Measurements from ENCODE around the gene DPEP2.
"Not testable (repeated sequence)": the region's sequence is repeated elsewhere in the genome, so short reads cannot be mapped to it uniquely, and the experiment has no call there.

DPEP2 gene

GRCh38 chr16:67975321-67976105, 23.8 kb downstream of the DPEP2 start:
- no peak for DNase-seq

- not testable (repeated sequence) for DNase-seq
Measured at GRCh38 chr16:67972285-67972684, 27.0 kb downstream of the DPEP2 start.

GRCh38 chr16:67971111-67971510, 28.2 kb downstream of the DPEP2 start:
- no peak for DNase-seq

- DNase-seq: no peak
Measured at GRCh38 chr16:67969254-67970039, 29.8 kb downstream of the DPEP2 start.

GRCh38 chr16:67968400-67969253, 30.7 kb downstream of the DPEP2 start, which contains the start of gene SLC12A4:
Gene SLC12A4, minus strand, starts transcription at chr16:67968637. Its CDS starts 84 bp downstream, at chr16:67968553.
- peak; percentile 90 for DNase-seq

- DNase-seq: peak; percentile 53
Measured at GRCh38 chr16:67967958-67968399, 31.3 kb downstream of the DPEP2 start.

- DNase-seq: peak; percentile 36
Measured at GRCh38 chr16:67967183-67967957, 31.9 kb downstream of the DPEP2 start.

GRCh38 chr16:67966549-67967182, 32.6 kb downstream of the DPEP2 start:
- DNase-seq: peak; percentile 34

- no peak for DNase-seq
Measured at GRCh38 chr16:67965668-67966548, 33.4 kb downstream of the DPEP2 start.

- DNase-seq: no peak
Measured at GRCh38 chr16:67964477-67965131, 34.7 kb downstream of the DPEP2 start.

GRCh38 chr16:67963662-67964321, 35.5 kb downstream of the DPEP2 start:
- no peak for DNase-seq

GRCh38 chr16:67963292-67963661, 36.0 kb downstream of the DPEP2 start:
- DNase-seq: no peak

GRCh38 chr16:67962135-67962534, 37.1 kb downstream of the DPEP2 start:
- no peak for DNase-seq

- no peak for DNase-seq
Measured at GRCh38 chr16:67961551-67961957, 37.7 kb downstream of the DPEP2 start.

- DNase-seq: peak; percentile 46
Measured at GRCh38 chr16:67959536-67960329, 39.6 kb downstream of the DPEP2 start.

- no peak for DNase-seq
Measured at GRCh38 chr16:67957622-67958021, 41.7 kb downstream of the DPEP2 start.

GRCh38 chr16:67954421-67955196, 44.7 kb downstream of the DPEP2 start:
- no peak for DNase-seq
